ENCODE data around the gene MKX. TPM values are rescaled to one million over a fixed set of nuclear protein-coding genes. Genes with fewer than 3 reads are reported as not detected.

MKX gene
- total and polyA plus RNA-seq, 2 donors (not counting 1 experiment from before 2014, with no cell fraction given), result not detected

DNA sequence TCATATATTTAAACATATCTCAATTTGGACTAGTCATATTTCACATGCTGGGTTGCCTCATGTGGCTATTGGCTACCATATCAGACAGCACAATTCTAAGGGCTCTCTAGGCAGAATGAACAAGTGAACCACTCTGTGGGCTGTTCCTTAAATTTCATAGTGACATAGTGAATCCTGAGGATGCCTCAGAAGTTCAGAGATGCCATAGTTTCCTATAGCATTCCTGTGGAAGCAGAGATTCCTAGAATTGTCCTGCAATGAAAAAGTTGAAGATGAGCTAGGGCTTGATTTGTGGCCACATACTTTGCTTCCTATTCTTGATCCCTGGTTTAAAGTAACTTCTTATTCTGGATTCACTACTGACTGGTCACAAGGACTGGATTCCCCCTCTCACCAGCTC is 35.6 kb downstream of the MKX start:
- CTCF ChIA-PET, result interaction anchor here (1.0 kb wide), 1 partner anchor 10 kb away, joined by 3 read pairs; no protein-coding TSS in a partner anchor
- Histone ChIP-seq H3K27me3 (replicated peaks in 1 of 4; ENCODE audit: control extremely low read depth in 1 of 4, control insufficient read depth in 3 of 4, insufficient read depth in 4 of 4, low read length in 3 of 4) (no peaks in the 10 kb centered on the region), H3K79me2 (ENCODE audit: control insufficient read depth, insufficient read depth, low read length) (no peaks in the 10 kb centered on the region), H3K4me1 (ENCODE audit: control insufficient read depth in 2 of 2, insufficient read depth in 2 of 2, low read length in 2 of 2) (no peaks in the 10 kb centered on the region), H3K9me3 (ENCODE audit: control extremely low read depth in 1 of 3, control insufficient read depth in 2 of 3, insufficient read depth in 1 of 3, low read length in 2 of 3) (no peaks in the 10 kb centered on the region), H3K9ac (ENCODE audit: low read length) (no peak overlapping the region), H3K27ac (ENCODE audit: low read length in 2 of 2) (no peak overlapping the region), H3K4me2 (replicated peaks; ENCODE audit: low read depth, low read length, poor library complexity, severe bottlenecking) (no peak overlapping the region), H4K20me1 (ENCODE audit: control insufficient read depth, insufficient read depth, low read length, poor library complexity, severe bottlenecking) (no peaks in the 10 kb centered on the region), H3K36me3 (replicated peaks in 1 of 2; ENCODE audit: control extremely low read depth in 1 of 2, control insufficient read depth in 1 of 2, extremely low read depth in 1 of 2, insufficient read depth in 2 of 2, low read length in 1 of 2) (no peaks in the 10 kb centered on the region), H2AFZ (ENCODE audit: insufficient read depth, low read depth, low read length, poor library complexity, severe bottlenecking) (no peak overlapping the region), H3K4me3 (ENCODE audit: control extremely low read depth in 1 of 5, extremely low read depth in 1 of 5, insufficient read depth in 1 of 5, low read depth in 2 of 5, low read length in 4 of 5) (no peak overlapping the region)
- Mint-ChIP-seq H3K9me3 (ENCODE audit: insufficient read depth) (no peaks in the 10 kb centered on the region), H3K4me1 (no peaks in the 10 kb centered on the region), H3K4me3 (no peak overlapping the region), H3K27ac (no peak overlapping the region), H3K27me3 (peaks cover 15% of the 10 kb centered on the region)
- DNase-seq (no peak), ATAC-seq (ENCODE audit: low read depth) (no peak)
- intact Hi-C loops (cut with micrococcal nuclease), result no loop called here
- TF ChIP-seq EZH2 (IDR thresholded peaks at IDR 0.05; ENCODE audit: borderline replicate concordance, insufficient read depth, low read depth, low read length, poor library complexity, severe bottlenecking), result no peak
- TF ChIP-seq, protein P1, sequence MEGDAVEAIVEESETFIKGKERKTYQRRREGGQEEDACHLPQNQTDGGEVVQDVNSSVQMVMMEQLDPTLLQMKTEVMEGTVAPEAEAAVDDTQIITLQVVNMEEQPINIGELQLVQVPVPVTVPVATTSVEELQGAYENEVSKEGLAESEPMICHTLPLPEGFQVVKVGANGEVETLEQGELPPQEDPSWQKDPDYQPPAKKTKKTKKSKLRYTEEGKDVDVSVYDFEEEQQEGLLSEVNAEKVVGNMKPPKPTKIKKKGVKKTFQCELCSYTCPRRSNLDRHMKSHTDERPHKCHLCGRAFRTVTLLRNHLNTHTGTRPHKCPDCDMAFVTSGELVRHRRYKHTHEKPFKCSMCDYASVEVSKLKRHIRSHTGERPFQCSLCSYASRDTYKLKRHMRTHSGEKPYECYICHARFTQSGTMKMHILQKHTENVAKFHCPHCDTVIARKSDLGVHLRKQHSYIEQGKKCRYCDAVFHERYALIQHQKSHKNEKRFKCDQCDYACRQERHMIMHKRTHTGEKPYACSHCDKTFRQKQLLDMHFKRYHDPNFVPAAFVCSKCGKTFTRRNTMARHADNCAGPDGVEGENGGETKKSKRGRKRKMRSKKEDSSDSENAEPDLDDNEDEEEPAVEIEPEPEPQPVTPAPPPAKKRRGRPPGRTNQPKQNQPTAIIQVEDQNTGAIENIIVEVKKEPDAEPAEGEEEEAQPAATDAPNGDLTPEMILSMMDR (IDR thresholded peaks at IDR 0.05), result no peak
- POLR2A ChIA-PET, result no interaction called here

- ATAC-seq (ENCODE audit: low read depth) (no peak), DNase-seq (no peak)
- Histone ChIP-seq H3K4me3 (ENCODE audit: control extremely low read depth in 1 of 5, extremely low read depth in 1 of 5, insufficient read depth in 1 of 5, low read depth in 2 of 5, low read length in 4 of 5) (no peak overlapping the region), H3K9me3 (ENCODE audit: control extremely low read depth in 1 of 3, control insufficient read depth in 2 of 3, insufficient read depth in 1 of 3, low read length in 2 of 3) (no peaks in the 10 kb centered on the region), H3K9ac (ENCODE audit: low read length) (no peak overlapping the region), H3K79me2 (ENCODE audit: control insufficient read depth, insufficient read depth, low read length) (no peaks in the 10 kb centered on the region), H3K4me1 (ENCODE audit: control insufficient read depth in 2 of 2, insufficient read depth in 2 of 2, low read length in 2 of 2) (no peaks in the 10 kb centered on the region), H2AFZ (ENCODE audit: insufficient read depth, low read depth, low read length, poor library complexity, severe bottlenecking) (no peak overlapping the region), H3K27ac (ENCODE audit: low read length in 2 of 2) (no peak overlapping the region), H4K20me1 (ENCODE audit: control insufficient read depth, insufficient read depth, low read length, poor library complexity, severe bottlenecking) (no peaks in the 10 kb centered on the region), H3K27me3 (replicated peaks in 1 of 4; ENCODE audit: control extremely low read depth in 1 of 4, control insufficient read depth in 3 of 4, insufficient read depth in 4 of 4, low read length in 3 of 4) (no peaks in the 10 kb centered on the region), H3K36me3 (replicated peaks in 1 of 2; ENCODE audit: control extremely low read depth in 1 of 2, control insufficient read depth in 1 of 2, extremely low read depth in 1 of 2, insufficient read depth in 2 of 2, low read length in 1 of 2) (no peaks in the 10 kb centered on the region), H3K4me2 (replicated peaks; ENCODE audit: low read depth, low read length, poor library complexity, severe bottlenecking) (no peak overlapping the region)
- intact Hi-C loops (cut with micrococcal nuclease), result no loop called here
- H3K9me3 Mint-ChIP-seq (ENCODE audit: insufficient read depth), result no peaks in the 10 kb centered on the region
- H3K4me3 Mint-ChIP-seq, result no peak overlapping the region
- POLR2A ChIA-PET, result no interaction called here
- CTCF ChIA-PET, result no interaction called here
- peaks cover 11% of the 10 kb centered on the region for H3K27me3 Mint-ChIP-seq
- TF ChIP-seq EZH2 (IDR thresholded peaks at IDR 0.05; ENCODE audit: borderline replicate concordance, insufficient read depth, low read depth, low read length, poor library complexity, severe bottlenecking), result no peak
- TF ChIP-seq, protein P1 (IDR thresholded peaks at IDR 0.05), result no peak
- no peak overlapping the region for H3K27ac Mint-ChIP-seq
- 100% methylated on average over 2 of the region's 3 CpGs for WGBS (ENCODE audit: insufficient coverage)
- H3K4me1 Mint-ChIP-seq, result no peaks in the 10 kb centered on the region
Observed at GRCh38 chr10:27709304-27709703, 36.3 kb downstream of the MKX start.

All from B cell (primary cell).